LNCaP clone FGC (cell line): ENCODE data around the gene ARMH1.
A peak's percentile ranks its signal among the peaks of the same experiment; 100 is the strongest.
"Not testable (repeated sequence)": the region's sequence is repeated elsewhere in the genome, so short reads cannot be mapped to it uniquely, and the experiment has no call there.

Experiments
- DNase-seq: peaks from one replicate; pipeline ENCODE4 v3.0.0-alpha.2; 2011; ENCODE audit warnings: low read depth
- H3K4me3 ChIP-seq: 2 replicates; pipeline ENCODE4 v1.5.1; 2011; ENCODE audit warnings: mild to moderate bottlenecking, low read depth, low read length, control low read depth
- CTCF ChIP-seq: IDR thresholded peaks from 2 replicates; pipeline ENCODE4 v1.5.1; 2012; ENCODE audit warnings: mild to moderate bottlenecking; ENCODE audit not compliant: control insufficient read depth, insufficient read depth; ENCODE audit errors: extremely low read depth

ARMH1 gene

GRCh38 chr1:44660176-44660575 lies 14.3 kb upstream of the ARMH1 start:
- DNase-seq = peak; percentile 46
- no peak overlapping the region for H3K4me3 ChIP-seq
- no peak for TF ChIP-seq CTCF

- DNase-seq = no peak
- H3K4me3 ChIP-seq = no peak overlapping the region
- no peak for TF ChIP-seq CTCF
Observed at GRCh38 chr1:44661781-44662682, 12.5 kb upstream of the ARMH1 start.

DNA sequence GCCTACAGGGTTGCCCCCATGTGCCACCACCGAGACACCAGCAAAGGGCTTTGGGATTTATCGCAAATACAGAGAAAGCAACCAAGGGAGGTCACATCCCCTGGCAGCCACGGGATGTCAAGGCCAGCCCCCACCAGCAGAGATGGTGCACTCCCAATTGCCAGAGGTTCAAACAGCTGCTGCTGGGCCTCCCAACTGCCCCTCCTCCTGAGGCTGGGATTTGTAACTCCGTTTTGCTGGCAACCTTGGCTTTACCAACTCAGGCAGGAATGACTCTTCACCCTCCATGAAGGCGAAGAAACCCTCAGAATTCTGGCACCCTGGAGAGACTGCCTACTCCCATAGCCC lies 11.9 kb upstream of the ARMH1 start:
- no peak overlapping the region for H3K4me3 ChIP-seq
- no peak for TF ChIP-seq CTCF
- no peak for DNase-seq

DNA sequence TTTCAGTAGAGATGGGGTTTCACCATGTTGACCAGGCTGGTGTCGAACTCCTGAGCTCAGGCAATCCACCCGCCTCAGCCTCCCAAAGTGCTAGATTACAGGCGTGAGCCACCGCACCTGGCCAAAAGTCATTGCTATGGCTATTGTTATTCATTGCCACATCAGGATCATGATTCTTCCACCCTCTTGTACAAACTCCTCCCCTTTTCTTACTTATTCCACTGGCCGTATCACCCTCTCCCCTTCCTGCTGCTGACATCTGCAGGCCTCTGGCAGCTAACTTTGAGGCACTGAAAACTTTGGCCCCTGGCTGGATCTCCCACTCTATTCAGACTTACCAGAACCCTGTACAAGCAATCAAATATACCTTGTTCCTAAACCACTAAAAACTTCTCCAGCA lies 11.1 kb upstream of the ARMH1 start:
- no peak for TF ChIP-seq CTCF
- DNase-seq = no peak

DNA sequence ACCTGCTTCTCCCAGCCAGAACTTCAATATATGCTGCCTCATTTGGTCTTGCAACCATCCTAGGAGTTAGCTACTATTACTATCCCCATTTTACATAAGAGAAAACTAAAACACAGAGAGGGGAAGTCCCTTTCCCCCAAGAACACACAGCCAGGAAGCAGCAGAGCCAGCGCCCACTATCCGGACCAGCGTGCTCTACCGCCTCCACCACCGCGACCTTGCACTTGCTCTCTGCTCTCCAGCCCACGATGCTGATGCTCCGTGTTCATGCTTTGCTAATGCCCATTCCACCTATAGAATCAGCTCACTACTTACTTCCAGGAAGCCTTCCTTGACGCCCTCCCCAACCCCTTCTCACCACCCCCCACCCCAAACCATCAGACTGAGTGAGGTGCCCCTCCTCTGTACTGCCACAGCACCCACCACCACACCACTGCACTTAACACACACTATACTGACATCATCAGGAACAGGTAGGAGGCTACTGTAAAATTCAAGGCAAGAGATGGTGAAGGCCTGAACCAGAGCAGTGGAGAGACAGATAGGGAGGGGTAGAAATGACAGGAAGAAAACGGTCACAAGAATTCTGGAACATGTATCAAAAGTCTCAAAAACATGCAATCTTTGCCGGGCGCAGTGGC lies 9.7 kb upstream of the ARMH1 start:
- TF ChIP-seq CTCF = no peak
- no peak overlapping the region for H3K4me3 ChIP-seq
- no peak for DNase-seq

More for the DNA sequence above, 11.1 kb upstream of the ARMH1 start:
- H3K4me3 ChIP-seq = no peak overlapping the region

DNA sequence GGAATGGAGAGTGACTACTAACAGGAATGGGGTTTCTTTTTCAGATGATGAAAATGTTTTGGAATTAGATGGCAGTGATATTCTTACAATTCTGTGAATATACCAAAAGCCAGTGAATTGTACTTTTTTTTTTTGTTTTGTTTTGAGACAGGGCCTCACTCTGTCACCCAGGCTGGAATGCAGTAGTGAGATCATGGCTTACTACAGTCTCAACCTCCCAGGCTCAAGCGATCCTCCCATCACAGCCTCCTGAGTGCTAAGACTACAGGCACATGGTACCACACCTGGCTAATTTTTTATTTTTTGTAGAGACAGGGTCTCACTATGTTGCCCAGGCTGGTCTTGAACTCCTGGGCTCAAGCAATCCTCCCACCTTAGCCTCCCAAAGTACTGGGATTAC lies 7.8 kb upstream of the ARMH1 start:
- DNase-seq = not testable (repeated sequence)

GRCh38 chr1:44670751-44671640 lies 3.5 kb upstream of the ARMH1 start:
- no peak for TF ChIP-seq CTCF
- H3K4me3 ChIP-seq = no peak overlapping the region
- no peak for DNase-seq

More for the DNA sequence above, 7.8 kb upstream of the ARMH1 start:
- not testable (repeated sequence) for H3K4me3 ChIP-seq
